DND-41 (cell line): ENCODE measurements around the gene TMED10.

Experiments
- ATAC-seq: fragments of 200-7000 bp; cut with Tn5 transposase; 3 replicates; pipeline ENCODE4 v1.9.1; 2021; ENCODE audit warnings: low read depth; ENCODE audit not compliant: insufficient read depth
- DNase-seq: peaks from one replicate; pipeline ENCODE4 v3.0.0-alpha.2; 2020
- H2AFZ ChIP-seq: 2 replicates; pipeline ENCODE4 v1.6.0; 2012; ENCODE audit warnings: low read depth, low read length
- H3K27ac ChIP-seq: 2 replicates; pipeline ENCODE4 v1.5.1; 2012; ENCODE audit warnings: low read length, inconsistent platforms
- H3K27me3 ChIP-seq: fragments of 200-600 bp; sonication (generic); 2 replicates; pipeline ENCODE4 v1.6.0; 2012; ENCODE audit warnings: low read length, mild to moderate bottlenecking, inconsistent platforms; ENCODE audit not compliant: insufficient read depth, poor library complexity
- H3K36me3 ChIP-seq: 2 replicates; pipeline ENCODE4 v1.5.1; 2012; ENCODE audit warnings: low read length, inconsistent platforms; ENCODE audit not compliant: insufficient read depth
- H3K4me1 ChIP-seq: 2 replicates; pipeline ENCODE4 v1.5.1; 2012; ENCODE audit warnings: mild to moderate bottlenecking, low read length; ENCODE audit not compliant: insufficient read depth
- H3K4me2 ChIP-seq: 2 replicates; pipeline ENCODE4 v1.6.0; 2012; ENCODE audit warnings: mild to moderate bottlenecking, moderate library complexity, low read length, inconsistent platforms; ENCODE audit not compliant: insufficient read depth
- H3K4me3 ChIP-seq, 2 experiments: fragments of 200-600 bp in 1 of 2; shearing (Covaris generic) in 1 of 2; 2 replicates each; pipeline ENCODE4 v1.5.1; 2012 to 2016; ENCODE audit warnings: inconsistent platforms in 2 of 2, low read length in 2 of 2, mild to moderate bottlenecking in 2 of 2, low read depth in 1 of 2, moderate library complexity in 1 of 2
- H3K79me2 ChIP-seq: 2 replicates; pipeline ENCODE4 v1.6.0; 2012; ENCODE audit warnings: low read length, inconsistent platforms; ENCODE audit not compliant: insufficient read depth
- H3K9ac ChIP-seq: 2 replicates; pipeline ENCODE4 v1.6.0; 2012; ENCODE audit warnings: low read depth, mild to moderate bottlenecking, inconsistent platforms, low read length, moderate library complexity
- H3K9me3 ChIP-seq: 2 replicates; pipeline ENCODE4 v1.5.1; 2012; ENCODE audit warnings: low read length, moderate library complexity, mild to moderate bottlenecking, inconsistent platforms; ENCODE audit not compliant: insufficient read depth, severe bottlenecking
- H4K20me1 ChIP-seq: 2 replicates; pipeline ENCODE4 v1.6.0; 2012; ENCODE audit warnings: low read length; ENCODE audit not compliant: insufficient read depth
- CTCF ChIP-seq: IDR thresholded peaks from 2 replicates; pipeline ENCODE4 v1.5.1; 2012; ENCODE audit warnings: borderline replicate concordance, low read length, moderate library complexity, mild to moderate bottlenecking; ENCODE audit not compliant: poor library complexity, severe bottlenecking; ENCODE audit errors: extremely low read depth
- EZH2 ChIP-seq: IDR thresholded peaks from 3 replicates; pipeline ENCODE4 v1.6.1; 2012; ENCODE audit warnings: borderline replicate concordance, low read depth, mild to moderate bottlenecking, moderate library complexity, low read length, inconsistent platforms; ENCODE audit not compliant: severe bottlenecking

TMED10 gene

GRCh38 chr14:75214558-75214957 lies 38.1 kb upstream of the TMED10 start:
- no peaks in the 10 kb centered on the region for H3K36me3 ChIP-seq
- H3K9ac ChIP-seq, result no peak overlapping the region
- no peak for ATAC-seq
- peaks cover 5% of the 10 kb centered on the region for H3K27me3 ChIP-seq
- no peaks in the 10 kb centered on the region for H4K20me1 ChIP-seq
- no peak overlapping the region for H3K27ac ChIP-seq
- no peak overlapping the region for H2AFZ ChIP-seq
- no peaks in the 10 kb centered on the region for H3K4me1 ChIP-seq
- no peaks in the 10 kb centered on the region for H3K79me2 ChIP-seq
- DNase-seq, result no peak
- H3K9me3 ChIP-seq, result no peaks in the 10 kb centered on the region
- TF ChIP-seq EZH2 (no peak), CTCF (no peak)
- H3K4me2 ChIP-seq, result no peak overlapping the region
- H3K4me3 ChIP-seq, result no peak overlapping the region

- H4K20me1 ChIP-seq, result no peaks in the 10 kb centered on the region
- ATAC-seq (no peak), DNase-seq (no peak)
- no peak for TF ChIP-seq EZH2
- TF ChIP-seq CTCF, result no peak
- H3K79me2 ChIP-seq, result no peaks in the 10 kb centered on the region
- H3K9ac ChIP-seq, result no peak overlapping the region
- H3K4me2 ChIP-seq, result no peak overlapping the region
- no peaks in the 10 kb centered on the region for H3K9me3 ChIP-seq
- no peaks in the 10 kb centered on the region for H3K4me1 ChIP-seq
- H3K36me3 ChIP-seq, result no peaks in the 10 kb centered on the region
- peaks cover 5% of the 10 kb centered on the region for H3K27me3 ChIP-seq
- H3K27ac ChIP-seq, result no peak overlapping the region
- H2AFZ ChIP-seq, result no peak overlapping the region
- H3K4me3 ChIP-seq, result no peak overlapping the region
These were observed 36.8 kb upstream of the TMED10 start for GRCh38 chr14:75213172-75213571.

GRCh38 chr14:75208843-75209242 lies 32.4 kb upstream of the TMED10 start:
- ATAC-seq (no peak), DNase-seq (no peak)
- Histone ChIP-seq H3K9ac (no peak overlapping the region), H4K20me1 (no peaks in the 10 kb centered on the region), H2AFZ (no peak overlapping the region), H3K9me3 (no peaks in the 10 kb centered on the region), H3K4me1 (no peaks in the 10 kb centered on the region), H3K27me3 (no peaks in the 10 kb centered on the region), H3K4me3 (no peak overlapping the region), H3K27ac (no peak overlapping the region), H3K36me3 (no peaks in the 10 kb centered on the region), H3K79me2 (no peaks in the 10 kb centered on the region), H3K4me2 (no peak overlapping the region)
- no peak for TF ChIP-seq CTCF
- no peak for TF ChIP-seq EZH2

GRCh38 chr14:75206190-75206589 lies 29.8 kb upstream of the TMED10 start:
- no peaks in the 10 kb centered on the region for H3K4me1 ChIP-seq
- no peak overlapping the region for H3K27ac ChIP-seq
- no peaks in the 10 kb centered on the region for H4K20me1 ChIP-seq
- no peak overlapping the region for H2AFZ ChIP-seq
- no peak overlapping the region for H3K4me3 ChIP-seq
- TF ChIP-seq EZH2 (no peak), CTCF (no peak)
- no peak overlapping the region for H3K9ac ChIP-seq
- no peak overlapping the region for H3K4me2 ChIP-seq
- no peaks in the 10 kb centered on the region for H3K9me3 ChIP-seq
- ATAC-seq (no peak), DNase-seq (no peak)
- no peaks in the 10 kb centered on the region for H3K27me3 ChIP-seq
- no peaks in the 10 kb centered on the region for H3K79me2 ChIP-seq
- H3K36me3 ChIP-seq, result no peaks in the 10 kb centered on the region
